GM23338 (cell line): ENCODE results near the gene RAB22A. TPM values are rescaled to one million over a fixed set of nuclear protein-coding genes. Genes with fewer than 3 reads are reported as not detected.
A peak's percentile ranks its signal among the peaks of the same experiment; 100 is the strongest.

Experiments
- ATAC-seq: fragments of 200-7000 bp; cut with Tn5 transposase; 3 replicates; pipeline ENCODE4 v1.9.1; 2020
- DNase-seq: peaks from one replicate; pipeline ENCODE4 v3.0.0-alpha.2; 2015; ENCODE audit warnings: low spot score
- H2AFZ ChIP-seq: fragments of 200-600 bp; sonication (generic); 2 replicates; pipeline ENCODE4 v1.8.0; 2016; ENCODE audit warnings: antibody characterized with exemption, mild to moderate bottlenecking, moderate library complexity
- H3F3A ChIP-seq: fragments of 200-600 bp; sonication (generic); replicated peaks from 2 replicates; pipeline ENCODE4 v1.8.0; 2017; ENCODE audit warnings: antibody characterized with exemption, mixed run types, low read depth
- H3K27ac ChIP-seq: fragments of 200-600 bp; sonication (generic); 2 replicates; pipeline ENCODE4 v1.6.1; 2016; ENCODE audit warnings: low read depth
- H3K27me3 ChIP-seq: fragments of 200-600 bp; sonication (generic); 2 replicates; pipeline ENCODE4 v1.8.0; 2016; ENCODE audit warnings: mild to moderate bottlenecking, mixed run types, moderate library complexity; ENCODE audit not compliant: insufficient read depth
- H3K36me3 ChIP-seq: fragments of 200-600 bp; sonication (generic); 2 replicates; pipeline ENCODE4 v1.8.0; 2016; ENCODE audit warnings: mild to moderate bottlenecking; ENCODE audit not compliant: insufficient read depth
- H3K4me1 ChIP-seq: fragments of 200-600 bp; sonication (generic); 2 replicates; pipeline ENCODE4 v1.8.0; 2016; ENCODE audit warnings: mild to moderate bottlenecking, moderate library complexity; ENCODE audit not compliant: insufficient read depth
- H3K4me2 ChIP-seq: fragments of 200-600 bp; sonication (generic); 2 replicates; pipeline ENCODE4 v1.7.1; 2017; ENCODE audit warnings: mixed run types
- H3K4me3 ChIP-seq: fragments of 200-600 bp; sonication (generic); 2 replicates; pipeline ENCODE4 v1.6.1; 2016; ENCODE audit warnings: mixed run types
- H3K79me2 ChIP-seq: fragments of 200-600 bp; sonication (generic); replicated peaks from 2 replicates; pipeline ENCODE4 v1.8.0; 2017; ENCODE audit warnings: mild to moderate bottlenecking; ENCODE audit not compliant: insufficient read depth
- H3K9me2 ChIP-seq: fragments of 200-600 bp; sonication (generic); 2 replicates; pipeline ENCODE4 v1.8.0; 2017; ENCODE audit not compliant: insufficient read depth
- H4K20me1 ChIP-seq: fragments of 200-600 bp; sonication (generic); replicated peaks from 2 replicates; pipeline ENCODE4 v1.8.0; 2017; ENCODE audit warnings: mild to moderate bottlenecking; ENCODE audit not compliant: insufficient read depth
- H3K27ac Mint-ChIP-seq: 2 replicates; pipeline ENCODE4 v1.8.0; 2020; ENCODE audit warnings: inconsistent platforms, mild to moderate bottlenecking, moderate library complexity, mixed read lengths
- H3K27me3 Mint-ChIP-seq: 3 replicates; pipeline ENCODE4 v1.8.0; 2022; ENCODE audit warnings: low read depth, mild to moderate bottlenecking, moderate library complexity, mixed read lengths, inconsistent platforms; ENCODE audit not compliant: insufficient read depth, poor library complexity
- H3K36me3 Mint-ChIP-seq: 3 replicates; pipeline ENCODE4 v1.8.0; 2021; ENCODE audit warnings: low read depth, mild to moderate bottlenecking, inconsistent platforms, moderate library complexity, mixed read lengths
- H3K4me1 Mint-ChIP-seq: 3 replicates; pipeline ENCODE4 v1.8.0; 2020; ENCODE audit warnings: mild to moderate bottlenecking, inconsistent platforms, mixed read lengths
- H3K4me3 Mint-ChIP-seq: 3 replicates; pipeline ENCODE4 v1.8.0; 2021; ENCODE audit warnings: moderate library complexity, mild to moderate bottlenecking, inconsistent platforms, mixed read lengths
- H3K9me3 Mint-ChIP-seq: 3 replicates; pipeline ENCODE4 v1.8.0; 2020; ENCODE audit warnings: moderate library complexity, mild to moderate bottlenecking, inconsistent platforms, mixed read lengths
- CREB1 ChIP-seq: fragments of 250-450 bp; sonication (Bioruptor Pico); IDR thresholded peaks from 2 replicates; pipeline ENCODE4 v1.5.0; 2020; ENCODE audit warnings: low read depth, mild to moderate bottlenecking, moderate library complexity
- POLR2AphosphoS5 ChIP-seq: IDR thresholded peaks from 2 replicates; pipeline ENCODE4 v1.6.1; 2016; ENCODE audit warnings: antibody characterized with exemption, low read depth
- ZNF114 ChIP-seq: fragments of 250-450 bp; sonication (Bioruptor Pico); IDR thresholded peaks from 2 replicates; pipeline ENCODE4 v1.5.0; 2020; ENCODE audit warnings: mild to moderate bottlenecking, moderate library complexity
- ZNF331 ChIP-seq: fragments of 250-450 bp; sonication (Bioruptor Pico); IDR thresholded peaks from 2 replicates; pipeline ENCODE4 v1.5.0; 2020; ENCODE audit warnings: low read depth, mild to moderate bottlenecking, moderate library complexity
- polyA plus RNA-seq: library from polyadenylated mRNA; unstranded; fragments of >200 nt; fragmentation: Nextera tagmentation; extraction: Ambion mirVana; gene quantifications from 2 replicates; pipeline ENCODE4 v1.2.1, GENCODE V29; 2016
- total RNA-seq: library from RNA; depleted of rRNA; stranded (reverse); fragments of >200 nt; shearing (Covaris generic); gene quantifications from 2 replicates; pipeline ENCODE4 v1.2.3, GENCODE V29; 2014
- TF ChIP-seq, protein P1 (sequence below): IDR thresholded peaks from one replicate; pipeline ENCODE4 v1.6.1; 2018; ENCODE audit warnings: antibody characterized with exemption; ENCODE audit not compliant: unreplicated experiment
- TF ChIP-seq, protein P2 (sequence below): fragments of 250-450 bp; sonication (Bioruptor Pico); IDR thresholded peaks from 2 replicates; pipeline ENCODE4 v1.5.0; 2020; ENCODE audit warnings: mild to moderate bottlenecking, moderate library complexity

Gene RAB22A
- total and polyA plus RNA-seq, 2 experiments from 2014 or later: 3.3 to 6.8 TPM

DNA sequence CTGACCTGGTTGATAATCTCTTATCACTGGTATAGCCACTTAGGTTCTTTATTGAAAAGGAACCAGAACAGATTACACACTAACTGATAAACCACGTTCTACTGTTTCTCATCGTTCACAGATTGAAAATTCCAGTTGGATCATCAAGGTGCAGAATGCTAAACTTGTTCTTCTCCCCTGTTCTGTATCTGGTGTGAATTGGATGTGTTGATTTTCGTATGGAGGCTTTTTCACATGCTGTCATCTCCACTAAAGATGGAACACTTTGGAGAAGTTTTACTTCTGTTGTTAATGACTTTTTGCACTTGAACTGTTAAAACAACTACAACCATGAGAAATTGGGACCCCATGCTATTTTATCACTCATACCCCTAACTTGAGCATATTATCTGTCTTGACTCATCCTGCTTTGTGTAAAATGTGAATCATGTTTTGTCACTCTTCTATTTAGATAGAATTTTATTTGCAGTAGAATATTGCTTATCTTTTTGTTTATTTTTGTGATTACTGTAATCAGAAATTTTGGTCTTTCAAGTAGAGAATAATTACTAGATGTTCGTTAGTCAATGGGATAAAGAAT is 97.0 kb downstream of the RAB22A start:
- H3K9me2 ChIP-seq: no peaks in the 10 kb centered on the region
- no peak overlapping the region for H3K4me2 ChIP-seq
- H3K27me3 ChIP-seq: no peaks in the 10 kb centered on the region
- 0 out of 2 replicates have a peak overlapping the region, but pooled peaks have one; percentile 7 for H3K27ac ChIP-seq
- H3K27me3 Mint-ChIP-seq: no peaks in the 10 kb centered on the region
- peak overlapping the region; percentile 13; the same call in 1 of the 2 replicates for H3K27ac Mint-ChIP-seq
- DNase-seq (no peak), ATAC-seq (no peak)
- no peaks in the 10 kb centered on the region for H3F3A ChIP-seq
- H3K4me1 Mint-ChIP-seq: peaks cover 33% of the 10 kb centered on the region
- no peak overlapping the region for H2AFZ ChIP-seq
- TF ChIP-seq ZNF114 (CRISPR knock-in tag): no peak
- TF ChIP-seq, protein P1, sequence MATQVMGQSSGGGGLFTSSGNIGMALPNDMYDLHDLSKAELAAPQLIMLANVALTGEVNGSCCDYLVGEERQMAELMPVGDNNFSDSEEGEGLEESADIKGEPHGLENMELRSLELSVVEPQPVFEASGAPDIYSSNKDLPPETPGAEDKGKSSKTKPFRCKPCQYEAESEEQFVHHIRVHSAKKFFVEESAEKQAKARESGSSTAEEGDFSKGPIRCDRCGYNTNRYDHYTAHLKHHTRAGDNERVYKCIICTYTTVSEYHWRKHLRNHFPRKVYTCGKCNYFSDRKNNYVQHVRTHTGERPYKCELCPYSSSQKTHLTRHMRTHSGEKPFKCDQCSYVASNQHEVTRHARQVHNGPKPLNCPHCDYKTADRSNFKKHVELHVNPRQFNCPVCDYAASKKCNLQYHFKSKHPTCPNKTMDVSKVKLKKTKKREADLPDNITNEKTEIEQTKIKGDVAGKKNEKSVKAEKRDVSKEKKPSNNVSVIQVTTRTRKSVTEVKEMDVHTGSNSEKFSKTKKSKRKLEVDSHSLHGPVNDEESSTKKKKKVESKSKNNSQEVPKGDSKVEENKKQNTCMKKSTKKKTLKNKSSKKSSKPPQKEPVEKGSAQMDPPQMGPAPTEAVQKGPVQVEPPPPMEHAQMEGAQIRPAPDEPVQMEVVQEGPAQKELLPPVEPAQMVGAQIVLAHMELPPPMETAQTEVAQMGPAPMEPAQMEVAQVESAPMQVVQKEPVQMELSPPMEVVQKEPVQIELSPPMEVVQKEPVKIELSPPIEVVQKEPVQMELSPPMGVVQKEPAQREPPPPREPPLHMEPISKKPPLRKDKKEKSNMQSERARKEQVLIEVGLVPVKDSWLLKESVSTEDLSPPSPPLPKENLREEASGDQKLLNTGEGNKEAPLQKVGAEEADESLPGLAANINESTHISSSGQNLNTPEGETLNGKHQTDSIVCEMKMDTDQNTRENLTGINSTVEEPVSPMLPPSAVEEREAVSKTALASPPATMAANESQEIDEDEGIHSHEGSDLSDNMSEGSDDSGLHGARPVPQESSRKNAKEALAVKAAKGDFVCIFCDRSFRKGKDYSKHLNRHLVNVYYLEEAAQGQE: no peak
- no peak for TF ChIP-seq POLR2AphosphoS5
- H3K4me3 Mint-ChIP-seq: no peak overlapping the region
- H3K36me3 Mint-ChIP-seq: no peaks in the 10 kb centered on the region; the same call in 2 of the 3 replicates
- H3K79me2 ChIP-seq: peaks cover 100% of the 10 kb centered on the region
- no peaks in the 10 kb centered on the region for H3K9me3 Mint-ChIP-seq
- no peak overlapping the region for H3K4me3 ChIP-seq
- H3K4me1 ChIP-seq: peaks cover 37% of the 10 kb centered on the region
- H3K36me3 ChIP-seq: no peaks in the 10 kb centered on the region
- peaks cover 17% of the 10 kb centered on the region for H4K20me1 ChIP-seq

DNA sequence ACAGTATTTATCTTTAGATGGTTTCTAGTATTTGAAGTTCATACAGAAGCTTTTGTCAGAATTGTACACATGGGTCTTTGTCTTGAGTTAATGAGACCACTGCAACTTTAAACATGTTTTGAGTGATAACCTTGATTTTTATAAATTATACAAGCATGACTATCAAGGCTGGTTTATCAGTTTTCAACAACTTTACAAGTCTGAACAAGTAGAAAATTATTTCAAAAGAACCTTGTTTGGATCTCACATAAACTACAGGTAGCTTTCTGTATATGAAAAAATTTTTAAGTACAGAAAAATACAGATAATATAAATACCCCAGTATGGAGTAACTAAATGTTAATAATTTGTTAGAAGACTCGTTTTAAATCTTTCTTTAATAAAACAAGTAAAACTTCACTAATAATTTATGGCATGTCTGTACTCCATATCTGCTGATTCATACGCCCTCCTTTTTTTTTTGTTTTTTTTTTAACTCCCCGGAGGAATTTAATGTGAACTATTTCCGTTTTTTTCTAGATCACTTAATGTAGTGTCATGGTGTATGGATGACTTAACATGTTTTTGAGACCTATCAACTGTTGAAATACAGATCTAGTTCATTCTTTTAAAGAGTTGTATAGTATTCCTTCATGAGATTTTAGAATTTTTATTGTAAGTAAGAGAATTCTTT is 97.8 kb downstream of the RAB22A start:
- ATAC-seq (no peak), DNase-seq (no peak)
- peaks cover 31% of the 10 kb centered on the region for H3K4me1 ChIP-seq
- no peaks in the 10 kb centered on the region for H3K27me3 Mint-ChIP-seq
- H3K4me3 Mint-ChIP-seq: no peak overlapping the region
- H3K4me1 Mint-ChIP-seq: peaks cover 33% of the 10 kb centered on the region
- no peak overlapping the region for H3K4me2 ChIP-seq
- H3K36me3 ChIP-seq: no peaks in the 10 kb centered on the region
- H3K36me3 Mint-ChIP-seq: peaks cover 4% of the 10 kb centered on the region; the same call in 1 of the 3 replicates
- H2AFZ ChIP-seq: no peak overlapping the region
- peaks cover 100% of the 10 kb centered on the region for H3K79me2 ChIP-seq
- no peaks in the 10 kb centered on the region for H3K9me2 ChIP-seq
- no peaks in the 10 kb centered on the region for H3K27me3 ChIP-seq
- no peaks in the 10 kb centered on the region for H3F3A ChIP-seq
- H4K20me1 ChIP-seq: peaks cover 12% of the 10 kb centered on the region; the same call in 1 of the 2 replicates
- peak overlapping the region; percentile 86 for H3K27ac Mint-ChIP-seq
- 0 out of 2 replicates have a peak overlapping the region, but pooled peaks have one; percentile 32 for H3K27ac ChIP-seq
- H3K4me3 ChIP-seq: no peak overlapping the region
- peaks cover 4% of the 10 kb centered on the region; the same call in 1 of the 3 replicates for H3K9me3 Mint-ChIP-seq
- TF ChIP-seq ZNF331 (CRISPR knock-in tag): no peak
- TF ChIP-seq, protein P2, sequence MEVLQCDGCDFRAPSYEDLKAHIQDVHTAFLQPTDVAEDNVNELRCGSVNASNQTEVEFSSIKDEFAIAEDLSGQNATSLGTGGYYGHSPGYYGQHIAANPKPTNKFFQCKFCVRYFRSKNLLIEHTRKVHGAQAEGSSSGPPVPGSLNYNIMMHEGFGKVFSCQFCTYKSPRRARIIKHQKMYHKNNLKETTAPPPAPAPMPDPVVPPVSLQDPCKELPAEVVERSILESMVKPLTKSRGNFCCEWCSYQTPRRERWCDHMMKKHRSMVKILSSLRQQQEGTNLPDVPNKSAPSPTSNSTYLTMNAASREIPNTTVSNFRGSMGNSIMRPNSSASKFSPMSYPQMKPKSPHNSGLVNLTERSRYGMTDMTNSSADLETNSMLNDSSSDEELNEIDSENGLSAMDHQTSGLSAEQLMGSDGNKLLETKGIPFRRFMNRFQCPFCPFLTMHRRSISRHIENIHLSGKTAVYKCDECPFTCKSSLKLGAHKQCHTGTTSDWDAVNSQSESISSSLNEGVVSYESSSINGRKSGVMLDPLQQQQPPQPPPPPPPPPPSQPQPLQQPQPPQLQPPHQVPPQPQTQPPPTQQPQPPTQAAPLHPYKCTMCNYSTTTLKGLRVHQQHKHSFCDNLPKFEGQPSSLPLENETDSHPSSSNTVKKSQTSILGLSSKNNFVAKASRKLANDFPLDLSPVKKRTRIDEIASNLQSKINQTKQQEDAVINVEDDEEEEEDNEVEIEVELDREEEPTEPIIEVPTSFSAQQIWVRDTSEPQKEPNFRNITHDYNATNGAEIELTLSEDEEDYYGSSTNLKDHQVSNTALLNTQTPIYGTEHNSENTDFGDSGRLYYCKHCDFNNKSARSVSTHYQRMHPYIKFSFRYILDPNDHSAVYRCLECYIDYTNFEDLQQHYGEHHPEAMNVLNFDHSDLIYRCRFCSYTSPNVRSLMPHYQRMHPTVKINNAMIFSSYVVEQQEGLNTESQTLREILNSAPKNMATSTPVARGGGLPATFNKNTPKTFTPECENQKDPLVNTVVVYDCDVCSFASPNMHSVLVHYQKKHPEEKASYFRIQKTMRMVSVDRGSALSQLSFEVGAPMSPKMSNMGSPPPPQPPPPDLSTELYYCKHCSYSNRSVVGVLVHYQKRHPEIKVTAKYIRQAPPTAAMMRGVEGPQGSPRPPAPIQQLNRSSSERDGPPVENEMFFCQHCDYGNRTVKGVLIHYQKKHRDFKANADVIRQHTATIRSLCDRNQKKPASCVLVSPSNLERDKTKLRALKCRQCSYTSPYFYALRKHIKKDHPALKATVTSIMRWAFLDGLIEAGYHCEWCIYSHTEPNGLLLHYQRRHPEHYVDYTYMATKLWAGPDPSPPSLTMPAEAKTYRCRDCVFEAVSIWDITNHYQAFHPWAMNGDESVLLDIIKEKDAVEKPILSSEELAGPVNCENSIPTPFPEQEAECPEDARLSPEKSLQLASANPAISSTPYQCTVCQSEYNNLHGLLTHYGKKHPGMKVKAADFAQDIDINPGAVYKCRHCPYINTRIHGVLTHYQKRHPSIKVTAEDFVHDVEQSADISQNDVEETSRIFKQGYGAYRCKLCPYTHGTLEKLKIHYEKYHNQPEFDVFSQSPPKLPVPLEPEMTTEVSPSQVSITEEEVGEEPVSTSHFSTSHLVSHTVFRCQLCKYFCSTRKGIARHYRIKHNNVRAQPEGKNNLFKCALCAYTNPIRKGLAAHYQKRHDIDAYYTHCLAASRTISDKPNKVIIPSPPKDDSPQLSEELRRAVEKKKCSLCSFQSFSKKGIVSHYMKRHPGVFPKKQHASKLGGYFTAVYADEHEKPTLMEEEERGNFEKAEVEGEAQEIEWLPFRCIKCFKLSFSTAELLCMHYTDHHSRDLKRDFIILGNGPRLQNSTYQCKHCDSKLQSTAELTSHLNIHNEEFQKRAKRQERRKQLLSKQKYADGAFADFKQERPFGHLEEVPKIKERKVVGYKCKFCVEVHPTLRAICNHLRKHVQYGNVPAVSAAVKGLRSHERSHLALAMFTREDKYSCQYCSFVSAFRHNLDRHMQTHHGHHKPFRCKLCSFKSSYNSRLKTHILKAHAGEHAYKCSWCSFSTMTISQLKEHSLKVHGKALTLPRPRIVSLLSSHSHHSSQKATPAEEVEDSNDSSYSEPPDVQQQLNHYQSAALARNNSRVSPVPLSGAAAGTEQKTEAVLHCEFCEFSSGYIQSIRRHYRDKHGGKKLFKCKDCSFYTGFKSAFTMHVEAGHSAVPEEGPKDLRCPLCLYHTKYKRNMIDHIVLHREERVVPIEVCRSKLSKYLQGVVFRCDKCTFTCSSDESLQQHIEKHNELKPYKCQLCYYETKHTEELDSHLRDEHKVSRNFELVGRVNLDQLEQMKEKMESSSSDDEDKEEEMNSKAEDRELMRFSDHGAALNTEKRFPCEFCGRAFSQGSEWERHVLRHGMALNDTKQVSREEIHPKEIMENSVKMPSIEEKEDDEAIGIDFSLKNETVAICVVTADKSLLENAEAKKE (CRISPR knock-in tag): no peak
- no peak for TF ChIP-seq ZNF114 (CRISPR knock-in tag)
- no peak for TF ChIP-seq CREB1 (CRISPR knock-in tag)
- TF ChIP-seq, protein P1: no peak
